HepG2 (cell line): Measurements from ENCODE around the gene TSPAN9. TPM values are rescaled to one million over a fixed set of nuclear protein-coding genes. Genes with fewer than 3 reads are reported as not detected.

ENCODE experiments used
- ATAC-seq: fragments of 200-7000 bp; cut with Tn5 transposase; 3 replicates; pipeline ENCODE4 v1.9.1; 2020; ENCODE audit warnings: mild to moderate bottlenecking, moderate library complexity
- BruUV-seq: library from RNA; stranded (reverse); fragments of 400-500 nt; replicated peaks from 2 replicates; lab custom pipeline; 2021; lab: Mats Ljungman, UMichigan
- CTCF ChIA-PET: fragments of 300-600 bp; formaldehyde crosslinking; extraction: SDS; loops from one replicate; lab custom pipeline; 2021; ENCODE audit warnings: low total read pairs, inconsistent platforms, low intra/inter-chr PET ratio; lab: Yijun Ruan, JAX
- POLR2A ChIA-PET: fragments of 350-600 bp; sonication (Branson Sonifier 250); formaldehyde crosslinking; loops from one replicate; lab custom pipeline; 2020; ENCODE audit warnings: antibody characterized with exemption, inconsistent platforms; lab: Yijun Ruan, JAX
- DNase-seq: peaks from one replicate; pipeline ENCODE4 v3.0.0-alpha.2; 2015; ENCODE audit warnings: low spot score
- FAIRE-seq: peaks from 3 replicates; lab custom pipeline; 2011; peaks lifted over from hg19 to GRCh38; lab: Jason Lieb, UNC
- H2AFZ ChIP-seq: one replicate; pipeline ENCODE4 v1.6.1; 2011; ENCODE audit warnings: low read length, inconsistent platforms
- H3K27ac ChIP-seq: fragments of 300-600 bp; 3 replicates; pipeline ENCODE4 v1.8.0; 2011; ENCODE audit warnings: mixed run types, mild to moderate bottlenecking, mixed read lengths, low read length, inconsistent platforms; ENCODE audit not compliant: insufficient read depth; ENCODE audit errors: extremely low read length
- H3K27me3 ChIP-seq, 2 experiments: fragments of 200-600 bp in 1 of 2; 2 replicates in 1 of 2; 3 replicates in 1 of 2; pipeline versions ENCODE4 v1.6.0 to v1.8.0; 2011; ENCODE audit warnings: low read length in 2 of 2, mild to moderate bottlenecking in 2 of 2, moderate library complexity in 2 of 2, inconsistent platforms in 1 of 2; ENCODE audit not compliant: insufficient read depth in 2 of 2, control insufficient read depth in 1 of 2
- H3K36me3 ChIP-seq, 2 experiments: fragments of 200-600 bp in 1 of 2; replicated peaks in 1 of 2; 2 replicates in 1 of 2; 3 replicates in 1 of 2; pipeline versions ENCODE4 v1.5.1 to v1.8.0; 2011; ENCODE audit warnings: low read length in 2 of 2, inconsistent platforms in 1 of 2; ENCODE audit not compliant: insufficient read depth in 2 of 2, control insufficient read depth in 1 of 2
- H3K4me1 ChIP-seq: 2 replicates; pipeline ENCODE4 v1.5.1; 2012; ENCODE audit warnings: low read length, inconsistent platforms; ENCODE audit not compliant: insufficient read depth
- H3K4me2 ChIP-seq: 2 replicates; pipeline ENCODE4 v1.6.0; 2011; ENCODE audit warnings: low read depth, low read length, inconsistent platforms
- H3K4me3 ChIP-seq, 3 experiments: fragments of 200-600 bp in 1 of 3; sonication (generic), shearing (Covaris generic) in 1 of 3; replicated peaks in 1 of 3; 2 replicates each; pipeline ENCODE4 v1.5.1; 2011 to 2016; ENCODE audit warnings: low read length in 3 of 3, inconsistent platforms in 2 of 3, low read depth in 2 of 3, mild to moderate bottlenecking in 2 of 3, control low read depth in 1 of 3, mixed read lengths in 1 of 3; ENCODE audit not compliant: insufficient read depth in 1 of 3
- H3K79me2 ChIP-seq: one replicate; pipeline ENCODE4 v1.6.1; 2011; ENCODE audit warnings: low read length, inconsistent platforms; ENCODE audit not compliant: insufficient read depth
- H3K9ac ChIP-seq: 2 replicates; pipeline ENCODE4 v1.6.0; 2011; ENCODE audit warnings: mild to moderate bottlenecking, low read depth, low read length, inconsistent platforms; ENCODE audit not compliant: insufficient read depth
- H3K9me3 ChIP-seq: 2 replicates; pipeline ENCODE4 v1.5.1; 2012; ENCODE audit warnings: mild to moderate bottlenecking, low read length
- H4K20me1 ChIP-seq: 2 replicates; pipeline ENCODE4 v1.6.0; 2011; ENCODE audit warnings: inconsistent platforms, mild to moderate bottlenecking, low read length, moderate library complexity; ENCODE audit not compliant: insufficient read depth
- ADNP ChIP-seq: sonication (generic); formaldehyde crosslinking; IDR thresholded peaks from 2 replicates; pipeline ENCODE4 v1.4.0; 2020; ENCODE audit warnings: missing genetic modification reagents
- CREBL2 ChIP-seq: sonication (generic); formaldehyde crosslinking; IDR thresholded peaks from 2 replicates; pipeline ENCODE4 v1.8.1; 2023; ENCODE audit warnings: missing genetic modification reagents, mild to moderate bottlenecking, borderline replicate concordance
- MTA1 ChIP-seq: sonication (generic); formaldehyde crosslinking; IDR thresholded peaks from 2 replicates; pipeline ENCODE4 v1.4.0; 2020; ENCODE audit warnings: missing genetic modification reagents, mild to moderate bottlenecking, borderline replicate concordance
- PCBP1 ChIP-seq: fragments of 200-400 bp; formaldehyde crosslinking; IDR thresholded peaks from 2 replicates; pipeline ENCODE4 v1.6.1; 2017; ENCODE audit warnings: mild to moderate bottlenecking, low read depth, low read length, borderline replicate concordance
- REST ChIP-seq, 2 experiments: IDR thresholded peaks; 2 replicates each; pipeline ENCODE4 v1.6.1; 2011 to 2012; ENCODE audit warnings: low read length in 2 of 2, borderline replicate concordance in 1 of 2, low read depth in 1 of 2, mild to moderate bottlenecking in 1 of 2, moderate library complexity in 1 of 2
- ZBTB40 ChIP-seq, 2 experiments: fragments of 450-650 bp in 1 of 2; sonication (generic) in 1 of 2; formaldehyde crosslinking in 1 of 2; IDR thresholded peaks; 2 replicates each; pipeline versions ENCODE4 v1.6.1 to v1.8.0; 2016 to 2022; ENCODE audit warnings: antibody characterized with exemption in 1 of 2, mild to moderate bottlenecking in 1 of 2, missing genetic modification reagents in 1 of 2
- ZKSCAN1 ChIP-seq: fragments of 150-350 bp; IDR thresholded peaks from 2 replicates; pipeline ENCODE4 v1.6.1; 2014; ENCODE audit warnings: low read length
- ZNF557 ChIP-seq: sonication (generic); formaldehyde crosslinking; IDR thresholded peaks from 2 replicates; pipeline ENCODE4 v1.4.0; 2020; ENCODE audit warnings: missing genetic modification reagents
- WGBS: methylation state at CpG from one replicate; pipeline ENCODE4 v1.1.6; 2017; ENCODE audit warnings: low lambda C conversion rate; 5-methylcytosine and 5-hydroxymethylcytosine counted together
- in situ Hi-C: cut with HindIII; loops from 2 replicates; pipeline ENCODE4 v1.10.0; 2017; ENCODE audit warnings: low pct_unique_long_range_greater_than_20kb; ENCODE audit not compliant: extremely low pct_ligation_motif_present
- intact Hi-C: fragments of 100-400 bp; cut with micrococcal nuclease; formaldehyde crosslinking; loops from one replicate; pipeline ENCODE4 v1.10.0; 2022; ENCODE audit not compliant: unreplicated experiment
- polyA plus RNA-seq, 8 experiments: library from polyadenylated mRNA; depleted of rRNA in 3 of 8; stranded (reverse) in 7 of 8; unstranded in 1 of 8; fragments of >200 nt; fragmentation: Illumina TruSeq in 4 of 8; extraction: Trizol in 4 of 8; gene quantifications; 2 replicates each; pipeline versions ENCODE4 v1.2.1 to v1.2.3, GENCODE V29; 2011 to 2016; ENCODE audit warnings: low read depth in 4 of 8, missing spikeins in 1 of 8, mixed read lengths in 1 of 8; ENCODE audit not compliant: insufficient read depth in 1 of 8
- total RNA-seq, 5 experiments: library from RNA; depleted of rRNA; stranded (reverse); fragments of >200 nt; fragmentation: Illumina TruSeq; extraction: Trizol; gene quantifications; 2 replicates each; pipeline ENCODE4 v1.2.3, GENCODE V29; 2016; ENCODE audit warnings: low read depth in 1 of 5

TSPAN9 gene
- total and polyA plus RNA-seq, 2 of the 13 experiments (the other 11 are each of a cell fraction or from before 2014, with no cell fraction given), result 18.1 to 42.3 TPM

GRCh38 chr12:3295646-3296408 is 218.6 kb downstream of the TSPAN9 start (continued):
- TF ChIP-seq ZBTB40 (IDR thresholded peaks at IDR 0.05) (no peak), ZBTB40 (CRISPR knock-in tag; IDR thresholded peaks at IDR 0.05) (no peak)
- TF ChIP-seq, all 625 proteins: peak for 0

GRCh38 chr12:3296409-3296701 is 219.2 kb downstream of the TSPAN9 start:
- no TSS peak for BruUV-seq
- 11% methylated on average over 5 of the region's 6 CpGs for WGBS
- Histone ChIP-seq H3K79me2 (no peaks in the 10 kb centered on the region), H3K27me3 (peaks cover 2 to 39% of the 10 kb centered on the region in 2 experiments; a peak in 3 of 5 replicates), H3K4me2 (no peak overlapping the region), H3K4me1 (peaks cover 10% of the 10 kb centered on the region), H2AFZ (no peak overlapping the region), H3K36me3 (no peaks in the 10 kb centered on the region), H3K9ac (no peak overlapping the region), H4K20me1 (no peaks in the 10 kb centered on the region; the same call in 1 of the 2 replicates), H3K4me3 (no peak overlapping the region), H3K27ac (no peak overlapping the region), H3K9me3 (no peaks in the 10 kb centered on the region)
- no peak for FAIRE-seq
- DNase-seq, result no peak
- intact Hi-C loops (no loop called here), in situ Hi-C loops (loop anchor here (10.0 kb wide), 2 partner anchors 478 to 508 kb away; no protein-coding TSS in a partner anchor)
- no peak for ATAC-seq
- POLR2A ChIA-PET, result no interaction called here
- CTCF ChIA-PET, result no interaction called here
- TF ChIP-seq PCBP1 (no peak), CREBL2 (CRISPR knock-in tag) (no peak), MTA1 (no peak), ZNF557 (CRISPR knock-in tag) (no peak), ZKSCAN1 (no peak), REST (IDR thresholded peaks at IDR 0.05; ENCODE audit: borderline replicate concordance in 1 of 2, low read depth in 1 of 2, low read length in 2 of 2) (no peak), ADNP (CRISPR knock-in tag) (no peak)
